B cell (primary cell): ENCODE measurements around the gene SUOX.

Experiments used
- EZH2 ChIP-seq: IDR thresholded peaks from 2 replicates; pipeline ENCODE4 v1.6.1; 2012; ENCODE audit warnings: borderline replicate concordance, low read depth, mild to moderate bottlenecking, moderate library complexity, low read length; ENCODE audit not compliant: insufficient read depth, poor library complexity, severe bottlenecking
- TF ChIP-seq, protein P1 (sequence below): fragments of 200-600 bp; IDR thresholded peaks from one replicate; pipeline ENCODE4 v1.8.0; 2022; ENCODE audit warnings: antibody characterized with exemption, mild to moderate bottlenecking

DNA sequence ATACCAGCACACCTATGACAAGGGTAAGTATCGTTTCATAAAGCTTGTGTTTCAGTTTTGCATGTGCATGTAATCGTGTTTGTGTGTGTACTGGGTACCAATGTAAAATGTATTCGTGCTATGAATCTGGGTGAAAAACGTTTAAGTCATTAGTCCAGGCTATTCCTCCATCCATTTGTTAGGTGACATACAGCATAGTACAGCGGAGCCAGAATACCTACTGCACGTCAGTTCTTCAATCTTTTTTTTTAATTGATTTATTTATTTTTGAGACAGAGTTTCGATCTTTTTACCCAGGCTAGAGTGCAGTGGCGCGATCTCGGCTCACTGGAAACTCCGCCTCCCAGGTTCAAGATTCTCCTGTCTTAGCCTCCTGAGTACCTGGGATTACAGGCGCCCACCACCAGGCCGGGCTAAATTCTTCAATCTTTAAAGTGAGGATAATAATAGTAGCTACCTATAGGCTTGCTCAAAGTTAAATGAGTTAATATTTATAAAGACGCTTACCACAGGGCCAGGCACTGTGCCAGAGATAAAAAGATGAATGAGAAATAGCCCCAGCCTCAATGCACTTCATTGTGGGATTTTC lies 44.0 kb downstream of the SUOX start:
- no peak for TF ChIP-seq EZH2
- TF ChIP-seq, protein P1, sequence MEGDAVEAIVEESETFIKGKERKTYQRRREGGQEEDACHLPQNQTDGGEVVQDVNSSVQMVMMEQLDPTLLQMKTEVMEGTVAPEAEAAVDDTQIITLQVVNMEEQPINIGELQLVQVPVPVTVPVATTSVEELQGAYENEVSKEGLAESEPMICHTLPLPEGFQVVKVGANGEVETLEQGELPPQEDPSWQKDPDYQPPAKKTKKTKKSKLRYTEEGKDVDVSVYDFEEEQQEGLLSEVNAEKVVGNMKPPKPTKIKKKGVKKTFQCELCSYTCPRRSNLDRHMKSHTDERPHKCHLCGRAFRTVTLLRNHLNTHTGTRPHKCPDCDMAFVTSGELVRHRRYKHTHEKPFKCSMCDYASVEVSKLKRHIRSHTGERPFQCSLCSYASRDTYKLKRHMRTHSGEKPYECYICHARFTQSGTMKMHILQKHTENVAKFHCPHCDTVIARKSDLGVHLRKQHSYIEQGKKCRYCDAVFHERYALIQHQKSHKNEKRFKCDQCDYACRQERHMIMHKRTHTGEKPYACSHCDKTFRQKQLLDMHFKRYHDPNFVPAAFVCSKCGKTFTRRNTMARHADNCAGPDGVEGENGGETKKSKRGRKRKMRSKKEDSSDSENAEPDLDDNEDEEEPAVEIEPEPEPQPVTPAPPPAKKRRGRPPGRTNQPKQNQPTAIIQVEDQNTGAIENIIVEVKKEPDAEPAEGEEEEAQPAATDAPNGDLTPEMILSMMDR = no peak
